H1 (cell line): ENCODE data around the gene TMUB1. TPM values are rescaled to one million over a fixed set of nuclear protein-coding genes. Genes with fewer than 3 reads are reported as not detected.
A peak's percentile ranks its signal among the peaks of the same experiment; 100 is the strongest.

Source experiments
- CTCF ChIA-PET: fragments of 300-600 bp; sonication (Branson Sonifier 250); formaldehyde crosslinking; loops from one replicate; lab custom pipeline; 2021; ENCODE audit not compliant: partially characterized antibody; lab: Charles Lee
- POLR2A ChIA-PET: fragments of 300-600 bp; sonication (Branson Sonifier 250); formaldehyde crosslinking; loops from one replicate; lab custom pipeline; 2021; ENCODE audit warnings: inconsistent platforms; ENCODE audit not compliant: partially characterized antibody; lab: Charles Lee
- DNase-seq, 2 experiments: peaks; one replicate each; pipeline versions ENCODE4 v3.0.0 to v3.0.0-alpha.2; 2010 to 2022; ENCODE audit warnings: low spot score in 2 of 2, low read depth in 1 of 2, mixed read lengths in 1 of 2
- FAIRE-seq: peaks from 2 replicates; lab custom pipeline; 2011; peaks lifted over from hg19 to GRCh38; lab: Jason Lieb, UNC
- H2AFZ ChIP-seq: 2 replicates; pipeline ENCODE4 v1.8.1; 2012; ENCODE audit warnings: low read length, inconsistent platforms
- H2AK5ac ChIP-seq: 2 replicates; pipeline ENCODE4 v1.6.1; 2013; ENCODE audit warnings: low read depth, low read length
- H2BK120ac ChIP-seq: replicated peaks from 2 replicates; pipeline ENCODE3; 2013; ENCODE audit warnings: low read depth, low read length, inconsistent platforms
- H2BK12ac ChIP-seq: 2 replicates; pipeline ENCODE4 v1.6.1; 2013; ENCODE audit warnings: low read depth, low read length
- H2BK15ac ChIP-seq: 2 replicates; pipeline ENCODE4 v1.6.1; 2013; ENCODE audit warnings: low read length
- H2BK20ac ChIP-seq: 2 replicates; pipeline ENCODE4 v1.6.1; 2013; ENCODE audit warnings: low read length
- H2BK5ac ChIP-seq: 2 replicates; pipeline ENCODE4 v1.6.1; 2013; ENCODE audit warnings: low read depth, low read length
- H3K14ac ChIP-seq: 2 replicates; pipeline ENCODE4 v1.6.1; 2013; ENCODE audit warnings: inconsistent platforms; ENCODE audit not compliant: insufficient read length
- H3K18ac ChIP-seq: 2 replicates; pipeline ENCODE4 v1.6.1; 2013; ENCODE audit warnings: low read length; ENCODE audit errors: extremely low read depth
- H3K23ac ChIP-seq: 2 replicates; pipeline ENCODE4 v1.6.1; 2013; ENCODE audit warnings: inconsistent platforms; ENCODE audit not compliant: insufficient read length
- H3K23me2 ChIP-seq: 2 replicates; pipeline ENCODE4 v1.6.1; 2013; ENCODE audit warnings: low read depth, low read length
- H3K27ac ChIP-seq: 2 replicates; pipeline ENCODE4 v1.6.1; 2011; ENCODE audit warnings: low read depth, low read length, inconsistent platforms
- H3K27me3 ChIP-seq, 4 experiments: replicated peaks in 1 of 4; 1 replicate in 1 of 4; 2 replicates in 3 of 4; pipeline versions ENCODE4 v1.6.1 to v1.8.1; 2011 to 2013; ENCODE audit warnings: low read length in 3 of 4, mild to moderate bottlenecking in 3 of 4, inconsistent platforms in 2 of 4, mixed read lengths in 2 of 4, moderate library complexity in 1 of 4; ENCODE audit not compliant: control insufficient read depth in 3 of 4, insufficient read depth in 3 of 4; ENCODE audit errors: extremely low read depth in 1 of 4
- H3K36me3 ChIP-seq, 4 experiments: 2 replicates each; pipeline versions ENCODE4 v1.6.1 to v1.8.1; 2011 to 2013; ENCODE audit warnings: mild to moderate bottlenecking in 4 of 4, low read length in 3 of 4, moderate library complexity in 2 of 4, control low read depth in 1 of 4, inconsistent platforms in 1 of 4; ENCODE audit not compliant: insufficient read depth in 4 of 4, control insufficient read depth in 2 of 4
- H3K4ac ChIP-seq: replicated peaks from 2 replicates; pipeline ENCODE3; 2013; ENCODE audit warnings: low read length, low read depth, mixed read lengths, inconsistent platforms; ENCODE audit not compliant: insufficient read length
- H3K4me1 ChIP-seq, 4 experiments: replicated peaks in 1 of 4; 1 replicate in 1 of 4; 2 replicates in 3 of 4; pipeline versions ENCODE4 v1.6.1 to v1.8.1; 2011 to 2013; ENCODE audit warnings: low read length in 3 of 4, inconsistent platforms in 2 of 4, mixed read lengths in 1 of 4; ENCODE audit not compliant: insufficient read depth in 4 of 4, control insufficient read depth in 3 of 4
- H3K4me2 ChIP-seq, 2 experiments: 2 replicates each; pipeline versions ENCODE4 v1.6.1 to v1.8.1; 2011 to 2013; ENCODE audit warnings: low read depth in 2 of 2, low read length in 2 of 2, control low read depth in 1 of 2, inconsistent platforms in 1 of 2, mild to moderate bottlenecking in 1 of 2; ENCODE audit not compliant: insufficient read depth in 1 of 2
- H3K4me3 ChIP-seq, 4 experiments: fragments of 200-600, 300-600 bp in 1 of 4; sonication (generic), shearing (Covaris generic), sonication (Bioruptor Twin) in 1 of 4; 2 replicates each; pipeline versions ENCODE4 v1.5.1 to v1.8.1; 2011 to 2016; ENCODE audit warnings: low read length in 4 of 4, low read depth in 3 of 4, control low read depth in 2 of 4, inconsistent platforms in 2 of 4, mild to moderate bottlenecking in 2 of 4, mixed read lengths in 1 of 4, moderate library complexity in 1 of 4; ENCODE audit not compliant: insufficient read depth in 2 of 4; ENCODE audit errors: extremely low read depth in 1 of 4
- H3K56ac ChIP-seq: replicated peaks from 2 replicates; pipeline ENCODE3; 2013; ENCODE audit warnings: low read depth, mild to moderate bottlenecking, mixed read lengths, low read length, inconsistent platforms; ENCODE audit not compliant: insufficient read length
- H3K79me1 ChIP-seq: 2 replicates; pipeline ENCODE4 v1.6.1; 2013; ENCODE audit warnings: low read depth, low read length, control low read depth
- H3K79me2 ChIP-seq, 2 experiments: 2 replicates each; pipeline versions ENCODE4 v1.6.1 to v1.8.1; 2012 to 2013; ENCODE audit warnings: low read length in 2 of 2, mild to moderate bottlenecking in 2 of 2, inconsistent platforms in 1 of 2; ENCODE audit not compliant: insufficient read depth in 2 of 2, control insufficient read depth in 1 of 2
- H3K9ac ChIP-seq, 4 experiments: replicated peaks in 1 of 4; 1 replicate in 1 of 4; 2 replicates in 3 of 4; pipeline versions ENCODE4 v1.6.1 to v1.8.1; 2011 to 2013; ENCODE audit warnings: low read depth in 3 of 4, low read length in 3 of 4, control low read depth in 2 of 4, mild to moderate bottlenecking in 2 of 4, moderate library complexity in 2 of 4, inconsistent platforms in 1 of 4; ENCODE audit errors: extremely low read depth in 1 of 4
- H3K9me3 ChIP-seq, 2 experiments: 2 replicates each; pipeline versions ENCODE4 v1.6.1 to v1.8.1; 2012 to 2013; ENCODE audit warnings: mild to moderate bottlenecking in 2 of 2, moderate library complexity in 2 of 2, control low read depth in 1 of 2, inconsistent platforms in 1 of 2, low read depth in 1 of 2, low read length in 1 of 2, mixed read lengths in 1 of 2; ENCODE audit not compliant: insufficient read depth in 2 of 2
- H4K20me1 ChIP-seq, 2 experiments: replicated peaks in 1 of 2; 2 replicates each; pipeline versions ENCODE3 to v1.8.1; 2011 to 2013; ENCODE audit warnings: inconsistent platforms in 2 of 2, low read length in 2 of 2, mild to moderate bottlenecking in 1 of 2; ENCODE audit not compliant: insufficient read depth in 2 of 2, control insufficient read depth in 1 of 2
- H4K5ac ChIP-seq: 2 replicates; pipeline ENCODE4 v1.6.1; 2013; ENCODE audit warnings: low read length, low read depth, mixed read lengths, inconsistent platforms; ENCODE audit not compliant: insufficient read length
- H4K8ac ChIP-seq: 2 replicates; pipeline ENCODE4 v1.8.0; 2013; ENCODE audit warnings: mild to moderate bottlenecking, moderate library complexity, low read length, inconsistent platforms; ENCODE audit not compliant: insufficient read depth; ENCODE audit errors: extremely low read depth
- H4K91ac ChIP-seq: replicated peaks from 2 replicates; pipeline ENCODE3; 2013; ENCODE audit warnings: low read length, mixed read lengths, inconsistent platforms; ENCODE audit not compliant: insufficient read length
- HDAC2 ChIP-seq, 2 experiments: fragments of 300-600 bp in 1 of 2; sonication (generic) in 1 of 2; IDR thresholded peaks; 2 replicates each; pipeline ENCODE4 v1.6.1; 2011 to 2012; ENCODE audit warnings: low read depth in 2 of 2, low read length in 2 of 2, mild to moderate bottlenecking in 2 of 2, moderate library complexity in 2 of 2, borderline replicate concordance in 1 of 2, inconsistent platforms in 1 of 2
- SP1 ChIP-seq: IDR thresholded peaks from 2 replicates; pipeline ENCODE4 v1.6.1; 2011; ENCODE audit warnings: low read depth, low read length
- TEAD4 ChIP-seq: IDR thresholded peaks from 2 replicates; pipeline ENCODE4 v1.6.1; 2012; ENCODE audit warnings: low read depth, low read length, inconsistent platforms, mixed read lengths
- WGBS, 2 experiments: shearing (Covaris generic) in 1 of 2; methylation state at CpG; one replicate each; pipeline versions ENCODE4 v1.1.6 to v1.1.7; 2013 to 2015; ENCODE audit warnings: low lambda C conversion rate in 2 of 2, mixed read lengths in 2 of 2, inconsistent platforms in 1 of 2, low coverage in 1 of 2, missing lambda C conversion rate in 1 of 2; ENCODE audit not compliant: insufficient replicate concordance in 2 of 2, insufficient coverage in 1 of 2, insufficient read length in 1 of 2; ENCODE audit errors: extremely low coverage in 1 of 2, missing lambda C conversion rate in 1 of 2; 5-methylcytosine and 5-hydroxymethylcytosine counted together
- polyA plus RNA-seq, 7 experiments: library from polyadenylated mRNA; depleted of rRNA in 3 of 7; stranded (reverse) in 5 of 7; unstranded in 2 of 7; fragments of >200 nt in 5 of 7; fragments of 200-250 nt in 2 of 7; gene quantifications; 1 replicate in 5 of 7; 2 replicates in 1 of 7; 4 replicates in 1 of 7; pipeline versions ENCODE4 v1.2.1 to v1.2.3, GENCODE V29; 2011 to 2013; ENCODE audit warnings: missing spikeins in 2 of 7, mixed read lengths in 2 of 7
- total RNA-seq: library from RNA; stranded (reverse); fragmentation: NEBNext Ultra II Directional; extraction: Animal tissue kit (Norgen Biotek cat#: 25700); gene quantifications from 2 replicates; pipeline ENCODE4 v1.2.1, GENCODE V29; 2021
- TF ChIP-seq, protein P1 (sequence below): IDR thresholded peaks from 2 replicates; pipeline ENCODE4 v1.6.1; 2012; ENCODE audit warnings: inconsistent platforms
- TF ChIP-seq, protein P2 (sequence below): IDR thresholded peaks from 2 replicates; pipeline ENCODE4 v1.6.1; 2011; ENCODE audit warnings: low read length, improper control_type of control experiment

Gene TMUB1
- total and polyA plus RNA-seq, 2 of the 8 experiments (the other 6 are each of a cell fraction or from before 2014, with no cell fraction given), result 41.4 to 56.2 TPM

- no peak overlapping the region for H2BK20ac ChIP-seq
- CTCF ChIA-PET, result interaction anchor here (0.8 to 22.4 kb wide), 21 partner anchors 7 to 215 kb away, joined by 3 to 448 read pairs (median 14); partner anchors contain the start of genes ABCB8, AGAP3, CDK5 and GBX1
- no peak overlapping the region; the same call in 1 of the 2 replicates for H3K18ac ChIP-seq
- TF ChIP-seq, protein P1, sequence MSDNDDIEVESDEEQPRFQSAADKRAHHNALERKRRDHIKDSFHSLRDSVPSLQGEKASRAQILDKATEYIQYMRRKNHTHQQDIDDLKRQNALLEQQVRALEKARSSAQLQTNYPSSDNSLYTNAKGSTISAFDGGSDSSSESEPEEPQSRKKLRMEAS, result no peak
- TF ChIP-seq SP1, result peak; percentile 92
- peak; percentile 73 for TF ChIP-seq TEAD4
- TF ChIP-seq, protein P2, sequence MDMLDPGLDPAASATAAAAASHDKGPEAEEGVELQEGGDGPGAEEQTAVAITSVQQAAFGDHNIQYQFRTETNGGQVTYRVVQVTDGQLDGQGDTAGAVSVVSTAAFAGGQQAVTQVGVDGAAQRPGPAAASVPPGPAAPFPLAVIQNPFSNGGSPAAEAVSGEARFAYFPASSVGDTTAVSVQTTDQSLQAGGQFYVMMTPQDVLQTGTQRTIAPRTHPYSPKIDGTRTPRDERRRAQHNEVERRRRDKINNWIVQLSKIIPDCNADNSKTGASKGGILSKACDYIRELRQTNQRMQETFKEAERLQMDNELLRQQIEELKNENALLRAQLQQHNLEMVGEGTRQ, result no peak
- TF ChIP-seq HDAC2 (IDR thresholded peaks at IDR 0.05; ENCODE audit: borderline replicate concordance in 1 of 2, low read depth in 2 of 2, low read length in 2 of 2), result 0 out of 4 replicates have a peak, but pooled peaks of 1 of the 2 experiments have one; percentile 21
- no peak overlapping the region for H2AFZ ChIP-seq
- peaks cover 5% of the 10 kb centered on the region for H3K79me1 ChIP-seq
- peaks cover 0 to 16% of the 10 kb centered on the region in 2 experiments; a peak in 2 of 4 replicates for H3K79me2 ChIP-seq
- no peak overlapping the region for H2BK15ac ChIP-seq
- H3K9ac ChIP-seq, result no peak overlapping the region; a peak in 1 of 7 replicates
- peaks cover 7% of the 10 kb centered on the region for H3K23me2 ChIP-seq
- peaks cover 54 to 58% of the 10 kb centered on the region in 2 experiments for H4K20me1 ChIP-seq
- no peak overlapping the region for H4K91ac ChIP-seq
- no peak overlapping the region for H4K8ac ChIP-seq
- H2BK12ac ChIP-seq, result 0 out of 2 replicates have a peak overlapping the region, but pooled peaks have one; percentile 69
- H2BK120ac ChIP-seq, result no peak overlapping the region
- POLR2A ChIA-PET, result interaction anchor here (0.7 to 4.3 kb wide), 5 partner anchors 24 to 1622 kb away, joined by 3 to 26 read pairs (median 3); no protein-coding TSS in a partner anchor
- 0 out of 2 replicates have a peak overlapping the region, but pooled peaks have one; percentile 2 for H2BK5ac ChIP-seq
- peak overlapping the region; percentile 56 to 70 for H3K4me2 ChIP-seq
- no peak overlapping the region for H3K23ac ChIP-seq
- peaks cover 0 to 15% (median 9%) of the 10 kb centered on the region in 4 experiments; a peak in 3 of 7 replicates for H3K27me3 ChIP-seq
- H3K9me3 ChIP-seq, result no peaks in the 10 kb centered on the region
- no peak overlapping the region for H4K5ac ChIP-seq
- H3K14ac ChIP-seq, result no peak overlapping the region
- no peak overlapping the region for H3K4ac ChIP-seq
- 54% methylated on average over 13 of the region's 13 CpGs; no CpG with 5 or more reads in 1 of the 2 experiments for WGBS, 2 experiments
- no peak for DNase-seq
- peak; percentile 48 for FAIRE-seq
- peaks cover 0 to 3% (median 0%) of the 10 kb centered on the region in 4 experiments; a peak in 1 of 8 replicates for H3K36me3 ChIP-seq
- H3K4me1 ChIP-seq, result peaks cover 0 to 24% (median 16%) of the 10 kb centered on the region in 4 experiments; a peak in 6 of 7 replicates
- H3K4me3 ChIP-seq, result peak overlapping the region in 3 of 4 experiments; percentile 12 to 49 (median 32); a peak in 4 of 8 replicates
- H2AK5ac ChIP-seq, result 0 out of 2 replicates have a peak overlapping the region, but pooled peaks have one; percentile 66
- H3K56ac ChIP-seq, result no peak overlapping the region
- no peak overlapping the region for H3K27ac ChIP-seq
Observed at GRCh38 chr7:151113344-151114150, 30.3 kb upstream of the TMUB1 start.
